HL-60/S4 treated with retinoic acid at 250 ng/mL for 4 days and 3 days (cell line): ENCODE measurements around the gene CXCL1.

Experiments used
- in situ Hi-C: fragments of 300-500 bp; cut with MboI; formaldehyde crosslinking; loops from 2 replicates; pipeline ENCODE4 v1.7.0; 2022; ENCODE audit warnings: low sequenced_read_pairs

CXCL1 gene

DNA sequence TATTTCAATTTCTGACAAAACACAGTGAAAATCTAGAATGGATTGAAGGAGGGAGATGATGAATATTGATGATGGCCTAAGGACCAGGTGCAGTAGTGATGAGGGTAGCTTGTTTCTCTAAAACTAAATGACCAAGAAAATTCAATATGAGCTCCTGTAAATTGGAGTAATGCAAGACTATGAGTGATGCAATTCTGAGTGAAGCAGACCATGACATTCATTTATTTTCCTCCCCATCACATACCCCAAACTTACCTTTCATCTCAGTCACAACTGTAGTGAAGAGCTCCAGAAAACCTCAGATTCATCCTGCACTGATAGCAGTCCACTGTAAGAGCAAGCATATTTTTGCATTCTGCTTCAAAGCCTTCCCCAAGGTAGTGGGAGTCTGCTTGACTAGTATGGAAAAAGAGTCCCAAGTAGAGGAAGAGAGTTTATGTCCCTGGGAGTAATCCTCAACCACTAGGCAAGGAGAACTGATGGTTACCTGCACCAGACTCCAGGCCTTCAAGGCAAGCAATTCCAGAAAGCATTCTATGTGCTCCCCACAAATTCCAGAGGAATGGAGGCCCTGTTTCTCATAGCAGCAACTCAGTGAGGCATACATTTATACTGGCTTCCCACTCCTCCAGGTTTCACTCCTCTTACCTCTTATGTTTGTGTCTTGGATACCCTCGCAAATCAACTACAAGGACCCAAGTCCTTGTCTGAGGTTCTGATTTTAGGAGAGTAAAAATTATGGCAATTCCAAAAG, 47.2 kb downstream of the CXCL1 start:
- in situ Hi-C loops = no loop called here

DNA sequence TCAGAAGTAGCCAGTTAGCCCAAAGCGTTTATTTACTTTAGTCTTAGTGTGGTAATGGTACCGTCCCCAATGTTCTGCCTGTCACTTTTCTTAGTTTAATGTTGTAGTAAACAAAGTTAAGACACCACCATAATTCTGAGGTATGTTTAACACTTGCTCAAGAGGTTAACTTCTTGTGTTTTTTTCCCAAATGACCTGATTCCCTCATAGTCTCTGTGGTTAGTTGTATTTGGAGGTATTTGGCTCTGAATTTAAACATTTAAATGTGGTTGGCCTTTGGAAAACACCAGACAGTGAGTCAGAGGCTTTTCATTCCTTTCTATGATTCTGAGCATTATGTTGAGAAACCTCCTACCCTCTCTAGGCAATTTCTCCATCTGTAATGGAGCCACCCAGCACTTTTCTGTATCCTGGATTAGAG, 47.9 kb downstream of the CXCL1 start:
- in situ Hi-C loops = no loop called here

DNA sequence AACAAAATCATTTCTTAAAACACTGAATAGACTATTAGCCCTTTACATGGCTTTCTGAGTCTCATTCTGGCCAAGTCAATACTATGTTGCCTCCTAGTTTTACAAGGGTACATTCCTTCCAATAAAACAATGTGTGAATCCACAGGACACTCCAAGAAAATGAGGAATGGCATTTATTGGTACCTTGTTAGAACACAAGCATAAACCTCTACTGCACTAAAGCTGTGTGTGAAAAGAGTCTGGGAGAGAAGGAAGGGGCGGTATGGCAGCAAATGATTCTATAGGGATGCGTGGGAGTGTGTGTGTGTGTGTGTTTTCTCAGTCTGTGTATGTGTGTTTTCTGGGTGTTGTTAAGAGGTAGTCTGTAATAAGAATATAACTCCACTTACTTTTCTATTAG, 48.9 kb downstream of the CXCL1 start:
- in situ Hi-C loops = no loop called here

DNA sequence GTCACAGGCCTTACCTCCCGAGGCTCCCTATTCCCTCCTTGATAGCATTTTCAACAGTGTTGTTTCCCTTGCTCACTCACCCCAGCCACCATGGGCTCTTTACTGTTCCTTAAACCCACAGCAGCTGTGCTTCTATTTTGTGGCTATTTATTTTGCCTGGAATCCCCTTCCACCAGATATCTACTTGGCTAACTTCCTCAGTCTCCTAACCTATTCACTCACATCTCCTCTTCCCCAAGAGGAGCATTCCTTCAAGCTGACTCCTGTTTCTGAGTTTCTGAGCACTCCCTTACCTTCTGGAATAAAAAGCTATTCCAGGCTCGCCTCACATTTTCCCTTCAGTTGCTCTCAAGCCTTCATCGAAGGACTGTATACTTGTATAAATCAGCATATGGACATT, 50.5 kb downstream of the CXCL1 start:
- in situ Hi-C loops = no loop called here
